Measurements from ENCODE around the gene CA14.
"Not testable (repeated sequence)": the region's sequence is repeated elsewhere in the genome, so short reads cannot be mapped to it uniquely, and the experiment has no call there.

The CA14 gene

DNA sequence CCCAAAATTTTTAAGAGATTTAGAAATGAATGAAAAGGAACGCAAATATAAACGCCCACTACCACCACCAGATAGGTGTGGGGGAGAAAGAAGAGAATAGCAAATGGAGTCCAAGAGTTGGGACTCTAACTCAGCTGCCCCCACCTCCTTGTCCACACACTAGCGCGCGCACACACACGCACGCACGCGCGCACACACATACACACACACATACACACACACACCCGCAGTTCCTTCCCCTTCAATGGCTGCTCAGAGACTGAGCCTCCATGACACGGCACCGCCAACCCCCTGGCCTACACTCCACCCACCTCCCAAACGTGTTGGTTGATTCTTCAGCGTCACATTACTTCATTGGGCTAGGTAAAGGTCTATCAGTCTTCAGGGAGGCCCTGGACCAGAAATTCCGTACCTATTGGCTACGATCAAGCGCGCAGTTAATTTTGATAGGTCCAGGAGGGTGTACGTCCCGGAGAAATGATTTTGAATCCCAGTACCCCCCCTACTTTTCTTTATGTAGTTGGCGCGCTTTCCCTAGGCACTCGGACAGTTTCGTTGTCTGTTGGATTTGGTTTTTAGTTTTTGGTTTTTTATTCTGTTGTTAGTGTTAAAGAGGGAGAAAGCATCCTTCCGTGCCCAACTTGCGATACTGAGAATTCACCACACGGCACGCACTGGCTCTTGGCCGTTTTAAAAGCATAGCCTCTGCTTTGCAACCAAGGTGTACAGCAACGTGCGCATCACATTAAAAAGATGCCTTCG is 21.5 kb upstream of the CA14 start, which contains the start of gene ANP32E:
Gene ANP32E, minus strand, starts transcription at position 261 of the 762 bp plus-strand sequence. CDS start 326 bp downstream, outside the sequence.
- H3K4me3 ChIP-seq (ENCODE audit: low read length, poor library complexity, severe bottlenecking): peak within 1 kb of the TSS; percentile 100
- peaks cover 6% of the 10 kb centered on the region for H3F3A ChIP-seq (ENCODE audit: low read depth)
- peaks cover 50% of the 10 kb centered on the region for H3K79me2 ChIP-seq (ENCODE audit: insufficient read depth, low read length)
- H3K9me3 ChIP-seq (ENCODE audit: insufficient read depth, low read depth, low read length): no peaks in the 10 kb centered on the region
- H4K20me1 ChIP-seq (ENCODE audit: insufficient read depth, low read length, poor library complexity, severe bottlenecking): peaks cover 16% of the 10 kb centered on the region
- peaks cover 3% of the 10 kb centered on the region; the same call in 1 of the 2 replicates for H3K36me3 ChIP-seq (ENCODE audit: insufficient read depth, low read length)
- H3K9me2 ChIP-seq (replicated peaks; ENCODE audit: low read depth, low read length): no peaks in the 10 kb centered on the region
- H3K27me3 ChIP-seq (ENCODE audit: insufficient read depth, low read length, poor library complexity, severe bottlenecking): peaks cover 10% of the 10 kb centered on the region
- no peak for TF ChIP-seq EZH2phosphoT487 (IDR thresholded peaks at IDR 0.05; ENCODE audit: borderline replicate concordance)
- TF ChIP-seq, protein P1, sequence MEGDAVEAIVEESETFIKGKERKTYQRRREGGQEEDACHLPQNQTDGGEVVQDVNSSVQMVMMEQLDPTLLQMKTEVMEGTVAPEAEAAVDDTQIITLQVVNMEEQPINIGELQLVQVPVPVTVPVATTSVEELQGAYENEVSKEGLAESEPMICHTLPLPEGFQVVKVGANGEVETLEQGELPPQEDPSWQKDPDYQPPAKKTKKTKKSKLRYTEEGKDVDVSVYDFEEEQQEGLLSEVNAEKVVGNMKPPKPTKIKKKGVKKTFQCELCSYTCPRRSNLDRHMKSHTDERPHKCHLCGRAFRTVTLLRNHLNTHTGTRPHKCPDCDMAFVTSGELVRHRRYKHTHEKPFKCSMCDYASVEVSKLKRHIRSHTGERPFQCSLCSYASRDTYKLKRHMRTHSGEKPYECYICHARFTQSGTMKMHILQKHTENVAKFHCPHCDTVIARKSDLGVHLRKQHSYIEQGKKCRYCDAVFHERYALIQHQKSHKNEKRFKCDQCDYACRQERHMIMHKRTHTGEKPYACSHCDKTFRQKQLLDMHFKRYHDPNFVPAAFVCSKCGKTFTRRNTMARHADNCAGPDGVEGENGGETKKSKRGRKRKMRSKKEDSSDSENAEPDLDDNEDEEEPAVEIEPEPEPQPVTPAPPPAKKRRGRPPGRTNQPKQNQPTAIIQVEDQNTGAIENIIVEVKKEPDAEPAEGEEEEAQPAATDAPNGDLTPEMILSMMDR (conservative IDR thresholded peaks at IDR 0.05; ENCODE audit: low read length): peak; percentile 43
- peaks cover 27% of the 10 kb centered on the region for H3K4me1 ChIP-seq (ENCODE audit: insufficient read depth, low read length, poor library complexity, severe bottlenecking)
- peak within 1 kb of the TSS; percentile 63 for H2AFZ ChIP-seq (ENCODE audit: low read length)
- peak within 1 kb of the TSS; percentile 100 for H3K9ac ChIP-seq (ENCODE audit: low read depth, low read length, poor library complexity, severe bottlenecking)
- H3K4me2 ChIP-seq (ENCODE audit: low read depth, low read length, poor library complexity, severe bottlenecking): peak within 1 kb of the TSS; percentile 93

DNA sequence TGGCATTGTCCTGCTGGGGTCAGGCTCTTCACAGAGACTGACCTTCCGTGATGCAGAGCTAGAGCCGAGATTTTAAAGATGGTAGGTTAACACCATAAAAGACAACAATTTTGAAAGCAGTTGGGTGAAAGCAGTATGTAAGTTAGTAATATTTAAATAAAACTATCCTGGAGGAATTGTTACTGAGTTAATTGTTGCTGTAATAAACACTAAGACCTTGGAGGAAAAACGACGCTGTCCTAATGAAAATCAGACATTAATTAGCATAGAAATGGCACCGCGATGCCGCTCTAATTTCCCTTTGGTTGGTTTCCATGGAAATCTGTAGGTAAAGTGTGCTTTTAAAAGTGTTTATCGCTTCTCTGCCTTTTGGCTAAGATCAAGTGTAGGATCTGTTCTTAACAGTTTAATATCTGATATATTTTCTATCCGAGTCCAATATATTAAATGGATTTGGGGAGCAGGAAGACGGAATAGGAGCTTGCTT is 20.9 kb upstream of the CA14 start:
- no peaks in the 10 kb centered on the region for H3K9me2 ChIP-seq (replicated peaks; ENCODE audit: low read depth, low read length)
- H3K36me3 ChIP-seq (ENCODE audit: insufficient read depth, low read length): peaks cover 3% of the 10 kb centered on the region; the same call in 1 of the 2 replicates
- no peaks in the 10 kb centered on the region for H3K9me3 ChIP-seq (ENCODE audit: insufficient read depth, low read depth, low read length)
- H3K9ac ChIP-seq (ENCODE audit: low read depth, low read length, poor library complexity, severe bottlenecking): peak overlapping the region; percentile 100
- peaks cover 10% of the 10 kb centered on the region for H3K27me3 ChIP-seq (ENCODE audit: insufficient read depth, low read length, poor library complexity, severe bottlenecking)
- peak overlapping the region; percentile 63 for H2AFZ ChIP-seq (ENCODE audit: low read length)
- peaks cover 6% of the 10 kb centered on the region for H3F3A ChIP-seq (ENCODE audit: low read depth)
- H3K4me3 ChIP-seq (ENCODE audit: low read length, poor library complexity, severe bottlenecking): peak overlapping the region; percentile 100
- peaks cover 11% of the 10 kb centered on the region for H4K20me1 ChIP-seq (ENCODE audit: insufficient read depth, low read length, poor library complexity, severe bottlenecking)
- H3K79me2 ChIP-seq (ENCODE audit: insufficient read depth, low read length): peaks cover 43% of the 10 kb centered on the region
- peaks cover 27% of the 10 kb centered on the region for H3K4me1 ChIP-seq (ENCODE audit: insufficient read depth, low read length, poor library complexity, severe bottlenecking)
- TF ChIP-seq EZH2phosphoT487 (IDR thresholded peaks at IDR 0.05; ENCODE audit: borderline replicate concordance): no peak
- TF ChIP-seq, protein P1 (conservative IDR thresholded peaks at IDR 0.05; ENCODE audit: low read length): no peak
- H3K4me2 ChIP-seq (ENCODE audit: low read depth, low read length, poor library complexity, severe bottlenecking): peak overlapping the region; percentile 83

DNA sequence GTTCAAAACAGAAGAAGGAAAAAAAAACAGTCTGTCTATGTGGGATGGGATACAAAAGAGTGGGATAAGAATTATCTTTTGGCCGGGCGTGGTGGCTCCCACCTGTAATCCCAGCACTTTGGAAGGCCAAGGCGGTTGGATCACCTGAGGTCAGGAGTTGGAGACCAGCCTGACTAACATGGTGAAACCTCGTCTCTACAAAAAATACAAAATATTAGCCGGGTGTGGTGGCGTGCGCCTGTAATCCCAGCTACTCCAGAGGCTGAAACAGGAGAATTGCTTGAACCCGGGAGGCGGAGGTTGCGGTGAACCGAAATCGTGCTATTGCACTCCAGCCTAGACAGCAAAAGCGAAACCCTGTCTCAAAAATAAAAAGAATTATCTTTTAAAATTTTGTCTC is 20.4 kb upstream of the CA14 start:
- Histone ChIP-seq H3K4me3 (ENCODE audit: low read length, poor library complexity, severe bottlenecking) (peak overlapping the region; percentile 100), H3K4me2 (ENCODE audit: low read depth, low read length, poor library complexity, severe bottlenecking) (peak overlapping the region; percentile 83), H3K9ac (ENCODE audit: low read depth, low read length, poor library complexity, severe bottlenecking) (peak overlapping the region; percentile 100), H3K4me1 (ENCODE audit: insufficient read depth, low read length, poor library complexity, severe bottlenecking) (peaks cover 27% of the 10 kb centered on the region), H3K79me2 (ENCODE audit: insufficient read depth, low read length) (peaks cover 38% of the 10 kb centered on the region)
- H3K36me3 ChIP-seq (ENCODE audit: insufficient read depth, low read length); H3K9me3 ChIP-seq (ENCODE audit: insufficient read depth, low read depth, low read length); H3K9me2 ChIP-seq (replicated peaks; ENCODE audit: low read depth, low read length); H2AFZ ChIP-seq (ENCODE audit: low read length); H3F3A ChIP-seq (ENCODE audit: low read depth); H4K20me1 ChIP-seq (ENCODE audit: insufficient read depth, low read length, poor library complexity, severe bottlenecking); H3K27me3 ChIP-seq (ENCODE audit: insufficient read depth, low read length, poor library complexity, severe bottlenecking): not testable (repeated sequence)

Measured in Loucy (cell line).